Ishikawa (cell line): ENCODE data around the gene SLC2A2.

ENCODE experiments used
- RAD21 ChIP-seq: IDR thresholded peaks from 2 replicates; pipeline ENCODE4 v1.6.1; 2012; ENCODE audit warnings: low read depth
- TAF1 ChIP-seq: IDR thresholded peaks from 2 replicates; pipeline ENCODE4 v1.6.1; 2012; ENCODE audit warnings: low read depth, mild to moderate bottlenecking

DNA sequence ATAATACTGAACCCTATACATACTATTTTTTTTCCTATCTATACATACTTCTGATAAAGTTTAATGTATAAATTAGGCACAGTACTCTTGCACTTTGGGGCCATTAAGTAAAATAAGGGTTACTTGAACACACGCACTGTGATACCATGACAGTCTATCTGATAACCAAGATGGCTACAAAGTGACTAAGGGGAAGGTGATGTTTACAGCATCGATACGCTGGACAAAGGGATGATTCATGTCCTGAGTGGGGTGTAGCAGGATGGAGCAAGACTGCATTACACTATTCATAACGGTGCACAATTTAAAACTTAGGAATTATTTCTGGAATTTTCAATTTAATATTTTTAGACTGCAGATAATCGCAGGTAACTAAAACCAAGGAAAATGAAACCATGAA, 30.0 kb upstream of the SLC2A2 start:
- TF ChIP-seq TAF1, result no peak
- TF ChIP-seq RAD21, result no peak
